HFF-Myc (cell line): ENCODE data around the gene ALOX5.

Experiments
- DNase-seq: peaks from one replicate; pipeline ENCODE4 v3.0.0-alpha.2; 2011; ENCODE audit warnings: low read depth; ENCODE audit errors: extremely low read depth
- H3K4me3 ChIP-seq: replicated peaks from 2 replicates; pipeline ENCODE4 v1.5.1; 2011; ENCODE audit warnings: low read depth, mild to moderate bottlenecking, control low read depth, low read length
- TF ChIP-seq, protein P1 (sequence below): IDR thresholded peaks from 2 replicates; pipeline ENCODE4 v1.5.1; 2012; ENCODE audit warnings: mild to moderate bottlenecking, low read depth, low read length, control low read depth; ENCODE audit errors: missing control alignments

ALOX5 gene

DNA sequence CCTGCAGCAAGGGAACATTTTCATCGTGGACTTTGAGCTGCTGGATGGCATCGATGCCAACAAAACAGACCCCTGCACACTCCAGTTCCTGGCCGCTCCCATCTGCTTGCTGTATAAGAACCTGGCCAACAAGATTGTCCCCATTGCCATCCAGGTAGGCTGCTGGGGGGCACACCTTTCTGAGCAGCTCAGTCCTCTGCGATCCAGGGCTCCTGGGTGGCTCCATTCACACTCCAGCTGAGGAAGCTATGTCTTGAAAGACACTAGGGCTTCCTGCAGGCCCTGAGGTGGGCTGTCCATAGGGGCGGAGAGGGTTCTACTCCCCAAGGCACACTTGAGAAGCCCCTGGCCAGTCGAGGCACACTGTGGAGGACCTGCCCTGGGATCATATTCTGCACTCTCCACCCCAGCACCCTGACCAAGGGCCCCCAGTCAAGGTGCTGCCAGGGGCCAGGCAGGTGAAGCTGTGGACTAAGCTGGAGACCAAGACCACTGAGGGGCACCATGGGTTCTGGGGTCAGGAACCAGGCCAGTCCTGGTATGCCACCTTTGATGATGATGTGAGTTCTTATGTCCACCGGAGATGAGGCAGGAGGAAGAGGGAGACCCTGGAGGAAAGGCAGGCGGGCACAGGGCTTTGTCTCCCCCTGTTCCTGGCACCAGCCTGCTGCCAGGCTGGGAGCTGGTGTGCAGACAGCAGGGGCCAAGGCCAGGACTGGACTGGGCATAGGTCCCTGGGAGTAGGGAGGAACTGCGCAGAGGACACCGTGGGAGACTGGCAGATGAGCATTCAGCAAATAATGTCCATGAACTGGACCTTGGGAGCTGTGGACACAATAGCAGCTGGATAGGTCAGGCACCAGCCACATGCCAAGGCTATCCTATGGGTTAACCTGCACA lies 54.8 kb downstream of the ALOX5 start:
- TF ChIP-seq, protein P1, sequence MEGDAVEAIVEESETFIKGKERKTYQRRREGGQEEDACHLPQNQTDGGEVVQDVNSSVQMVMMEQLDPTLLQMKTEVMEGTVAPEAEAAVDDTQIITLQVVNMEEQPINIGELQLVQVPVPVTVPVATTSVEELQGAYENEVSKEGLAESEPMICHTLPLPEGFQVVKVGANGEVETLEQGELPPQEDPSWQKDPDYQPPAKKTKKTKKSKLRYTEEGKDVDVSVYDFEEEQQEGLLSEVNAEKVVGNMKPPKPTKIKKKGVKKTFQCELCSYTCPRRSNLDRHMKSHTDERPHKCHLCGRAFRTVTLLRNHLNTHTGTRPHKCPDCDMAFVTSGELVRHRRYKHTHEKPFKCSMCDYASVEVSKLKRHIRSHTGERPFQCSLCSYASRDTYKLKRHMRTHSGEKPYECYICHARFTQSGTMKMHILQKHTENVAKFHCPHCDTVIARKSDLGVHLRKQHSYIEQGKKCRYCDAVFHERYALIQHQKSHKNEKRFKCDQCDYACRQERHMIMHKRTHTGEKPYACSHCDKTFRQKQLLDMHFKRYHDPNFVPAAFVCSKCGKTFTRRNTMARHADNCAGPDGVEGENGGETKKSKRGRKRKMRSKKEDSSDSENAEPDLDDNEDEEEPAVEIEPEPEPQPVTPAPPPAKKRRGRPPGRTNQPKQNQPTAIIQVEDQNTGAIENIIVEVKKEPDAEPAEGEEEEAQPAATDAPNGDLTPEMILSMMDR = no peak
- DNase-seq = no peak
- H3K4me3 ChIP-seq = no peak overlapping the region

DNA sequence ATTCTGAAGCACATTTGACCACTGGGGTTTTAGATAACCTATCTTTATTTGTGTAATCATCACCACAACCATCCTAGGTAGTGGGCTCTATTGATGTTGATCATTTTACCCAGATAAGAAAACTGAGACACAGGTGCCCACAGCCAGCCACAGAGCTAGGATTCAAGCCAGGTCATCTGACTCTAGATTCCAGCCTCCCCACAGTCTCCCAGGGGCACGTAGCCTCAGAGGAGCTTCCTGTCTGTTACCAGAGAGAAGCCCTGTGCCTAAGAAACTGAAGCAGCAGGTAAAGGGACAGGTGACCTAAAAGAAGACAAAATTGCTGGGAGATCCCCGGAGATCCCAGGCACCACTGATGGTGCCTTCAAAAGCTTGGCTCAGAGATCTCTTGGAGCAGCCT lies 55.8 kb downstream of the ALOX5 start:
- no peak for DNase-seq
- H3K4me3 ChIP-seq = no peak overlapping the region
- TF ChIP-seq, protein P1 = no peak

DNA sequence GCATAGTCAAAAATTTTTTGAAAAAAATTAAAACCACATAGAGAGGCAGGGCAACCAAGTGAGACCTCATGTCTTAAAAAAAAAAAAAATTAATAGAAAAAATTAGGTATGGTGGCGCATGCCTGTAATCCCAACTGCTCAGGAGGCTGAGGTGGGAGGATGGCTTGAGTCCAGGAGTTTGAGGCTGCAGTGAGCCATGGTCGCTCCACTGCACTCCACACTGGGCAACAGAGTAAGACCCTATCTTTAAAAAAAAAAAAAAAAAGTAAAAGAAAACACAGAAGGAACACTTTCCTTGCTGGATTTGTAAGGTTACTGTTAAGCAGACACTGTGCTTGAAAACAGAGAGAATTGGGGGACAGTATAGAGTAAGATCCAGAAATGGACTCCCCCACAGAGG lies 58.1 kb downstream of the ALOX5 start:
- TF ChIP-seq, protein P1 = no peak
- DNase-seq = no peak
- no peak overlapping the region for H3K4me3 ChIP-seq

DNA sequence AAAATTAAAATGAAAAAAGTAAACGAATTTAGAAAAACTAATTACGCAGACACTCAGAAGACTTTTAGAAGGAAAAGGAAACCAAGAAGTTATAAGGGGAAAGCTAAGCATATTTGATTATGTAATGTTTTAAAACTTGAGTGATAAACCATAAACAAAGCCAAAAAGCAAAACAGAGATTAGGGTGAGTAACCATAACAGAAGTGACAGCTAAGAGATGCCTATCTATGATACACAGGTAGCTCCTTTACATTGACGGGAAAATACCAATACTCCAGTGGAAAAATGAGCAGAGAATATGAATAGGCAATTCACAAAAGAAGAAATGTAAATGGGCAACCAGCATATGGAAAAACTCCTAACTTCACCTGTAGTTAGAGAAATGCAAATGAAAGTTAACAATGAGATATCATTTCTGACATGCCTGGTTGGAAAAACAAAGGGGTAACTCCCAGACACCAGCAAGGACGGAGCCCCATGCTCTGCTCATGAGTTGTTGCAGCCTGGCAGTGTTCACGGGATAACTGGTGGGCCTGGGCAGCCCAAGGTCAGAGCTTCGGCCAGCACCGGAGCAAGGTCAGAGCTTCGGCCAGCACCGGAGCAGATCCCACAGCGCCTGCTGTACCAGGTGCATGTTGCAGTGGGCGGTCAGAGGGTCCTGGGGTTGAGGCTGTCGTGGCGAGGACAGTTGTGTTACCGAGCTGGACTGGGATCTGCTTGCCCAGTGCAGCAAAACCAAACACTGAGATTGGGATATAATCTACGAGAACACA lies 58.9 kb downstream of the ALOX5 start:
- DNase-seq = no peak
- TF ChIP-seq, protein P1 = no peak

DNA sequence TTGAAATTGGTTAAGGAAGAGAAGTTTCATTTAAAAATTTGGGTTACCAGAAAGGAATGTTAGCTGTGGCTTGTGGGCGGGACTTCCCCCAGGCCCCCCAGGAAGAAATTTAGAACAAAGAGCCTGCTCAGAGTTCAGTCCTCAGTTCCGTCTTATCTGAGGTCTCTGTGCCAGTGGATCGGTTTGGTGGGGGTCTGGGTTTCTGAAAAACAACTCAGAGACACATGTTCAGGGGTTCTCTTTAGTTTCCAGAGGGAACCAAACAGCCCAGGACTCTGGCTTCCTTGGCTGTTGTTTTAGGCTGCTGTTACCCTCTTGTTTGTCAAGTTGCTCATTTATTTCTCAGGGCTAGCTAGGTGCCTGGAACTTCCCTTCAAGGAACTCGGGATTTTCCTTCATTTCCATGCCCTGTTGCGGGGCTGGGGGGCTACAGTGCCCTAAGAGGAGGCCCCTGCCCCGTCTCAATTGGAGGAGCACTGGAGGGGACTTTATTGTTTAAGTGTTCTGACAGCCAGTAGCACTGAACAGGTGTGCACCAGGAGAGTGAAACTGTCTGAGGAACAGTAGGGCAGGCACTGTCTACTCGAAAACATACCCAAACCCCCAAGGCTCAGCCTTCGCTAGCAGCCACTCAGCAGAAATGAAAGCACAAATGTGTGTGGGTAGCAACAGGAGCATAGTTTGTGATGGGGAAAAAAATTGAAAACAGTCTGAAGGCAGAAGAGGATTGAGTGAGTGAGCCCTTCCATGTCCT lies 59.9 kb downstream of the ALOX5 start:
- TF ChIP-seq, protein P1 = no peak
- H3K4me3 ChIP-seq = no peak overlapping the region
- no peak for DNase-seq

More for the DNA sequence above, 58.9 kb downstream of the ALOX5 start:
- no peak overlapping the region for H3K4me3 ChIP-seq

DNA sequence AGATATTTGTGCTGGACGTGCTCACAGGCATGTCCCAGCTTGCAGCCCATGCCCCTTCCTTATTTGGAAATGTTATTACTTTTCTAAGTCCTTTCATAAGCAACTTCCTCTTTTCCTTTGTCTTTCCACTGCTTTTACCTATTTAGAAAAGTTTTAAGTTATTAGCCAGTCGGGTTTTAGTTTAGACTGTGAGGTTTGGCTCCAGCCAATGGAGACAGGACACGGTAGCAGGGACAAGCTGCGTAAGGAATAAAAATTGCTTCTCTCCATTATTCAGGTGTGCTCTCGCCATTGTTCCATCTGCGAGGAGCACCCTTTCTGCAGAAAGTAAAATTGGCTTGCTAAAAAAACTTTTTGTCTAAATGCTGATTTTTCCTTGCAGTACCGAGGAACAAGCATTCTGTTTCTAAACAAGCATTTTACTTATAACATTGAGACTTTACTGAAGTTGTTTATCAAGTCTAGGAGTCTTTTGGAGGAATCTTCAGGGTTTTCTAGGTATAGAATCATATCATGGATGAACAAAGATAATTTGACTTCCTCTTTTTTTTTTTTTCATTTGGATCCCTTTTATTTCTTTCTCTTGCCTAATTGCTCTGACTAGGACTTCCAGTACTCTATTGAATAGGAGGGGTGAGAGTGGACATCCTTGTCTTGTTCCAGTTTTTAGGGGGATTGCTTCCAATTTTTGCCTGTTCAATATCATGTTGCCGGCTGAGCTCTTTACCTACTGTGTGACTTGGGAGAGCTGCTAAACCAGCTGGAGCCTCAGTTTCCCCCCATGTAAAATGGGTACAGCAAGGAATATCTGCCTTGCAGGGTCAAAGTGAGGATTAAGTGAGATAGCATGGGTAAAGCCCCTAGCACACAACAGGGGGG lies 63.8 kb downstream of the ALOX5 start:
- no peak for DNase-seq
- H3K4me3 ChIP-seq = no peak overlapping the region
- TF ChIP-seq, protein P1 = no peak
